OCI-LY7 (cell line): ENCODE data around the gene C1QL1. TPM values are rescaled to one million over a fixed set of nuclear protein-coding genes. Genes with fewer than 3 reads are reported as not detected.

Experiments used
- BruUV-seq: library from RNA; stranded (reverse); fragments of 400-500 nt; replicated peaks from 2 replicates; lab custom pipeline; 2021; lab: Mats Ljungman, UMichigan
- CTCF ChIA-PET: fragments of 300-600 bp; sonication (Branson Sonifier 250); formaldehyde crosslinking; loops from one replicate; lab custom pipeline; 2022; ENCODE audit warnings: antibody characterized with exemption; ENCODE audit not compliant: unreplicated experiment; lab: Charles Lee
- POLR2A ChIA-PET: fragments of 300-600 bp; sonication (Branson Sonifier 250); formaldehyde crosslinking; loops from one replicate; lab custom pipeline; 2022; ENCODE audit warnings: antibody characterized with exemption; lab: Charles Lee
- DNase-seq: peaks from one replicate; pipeline ENCODE4 v3.0.0-alpha.2; 2015; ENCODE audit warnings: low spot score
- H2AFZ ChIP-seq: fragments of 200-600 bp; sonication (generic), shearing (Covaris generic); 2 replicates; pipeline ENCODE4 v1.6.1; 2014; ENCODE audit warnings: mild to moderate bottlenecking, antibody characterized with exemption, low read length, moderate library complexity
- H3K27ac ChIP-seq: fragments of 200-600 bp; sonication (generic); 2 replicates; pipeline ENCODE4 v1.5.1; 2014; ENCODE audit warnings: mixed run types, low read depth, mild to moderate bottlenecking, moderate library complexity, low read length, inconsistent platforms; ENCODE audit not compliant: poor library complexity, severe bottlenecking
- H3K36me3 ChIP-seq: fragments of 200-600 bp; sonication (generic); 2 replicates; pipeline ENCODE4 v1.6.1; 2014; ENCODE audit warnings: mild to moderate bottlenecking, antibody characterized with exemption, low read length, moderate library complexity, mixed read lengths; ENCODE audit not compliant: insufficient read depth
- H3K4me1 ChIP-seq: fragments of 200-600 bp; sonication (generic); 2 replicates; pipeline ENCODE4 v1.5.1; 2014; ENCODE audit warnings: mild to moderate bottlenecking, low read length; ENCODE audit not compliant: insufficient read depth, poor library complexity, severe bottlenecking
- H3K4me2 ChIP-seq: fragments of 200-600 bp; sonication (generic); 2 replicates; pipeline ENCODE4 v1.6.1; 2014; ENCODE audit warnings: mild to moderate bottlenecking, low read length
- H3K4me3 ChIP-seq: fragments of 200-600 bp; sonication (generic); 2 replicates; pipeline ENCODE4 v1.5.1; 2014; ENCODE audit warnings: mild to moderate bottlenecking, low read depth, low read length; ENCODE audit not compliant: poor library complexity, severe bottlenecking
- H3K79me2 ChIP-seq: fragments of 200-600 bp; sonication (generic); 2 replicates; pipeline ENCODE4 v1.6.1; 2016; ENCODE audit warnings: low read depth, mild to moderate bottlenecking, low read length, moderate library complexity, mixed read lengths; ENCODE audit not compliant: insufficient read depth
- H3K9me2 ChIP-seq: fragments of 200-600 bp; sonication (generic); 2 replicates; pipeline ENCODE4 v1.6.1; 2016; ENCODE audit warnings: mild to moderate bottlenecking, low read length, mixed read lengths; ENCODE audit not compliant: insufficient read depth
- H3K9me3 ChIP-seq: fragments of 200-600 bp; sonication (generic); 2 replicates; pipeline ENCODE4 v1.6.1; 2014; ENCODE audit warnings: mild to moderate bottlenecking, mixed run types, low read length, mixed read lengths
- H4K20me1 ChIP-seq: fragments of 200-600 bp; sonication (generic); 2 replicates; pipeline ENCODE4 v1.6.1; 2014; ENCODE audit warnings: mild to moderate bottlenecking, antibody characterized with exemption, low read length, moderate library complexity, mixed read lengths; ENCODE audit not compliant: insufficient read depth
- CTCF ChIP-seq: fragments of 200-600 bp; sonication (generic); conservative IDR thresholded peaks from 2 replicates; pipeline ENCODE4 v1.5.1; 2014; ENCODE audit warnings: mild to moderate bottlenecking, antibody characterized with exemption, low read length, moderate library complexity, mixed read lengths
- EZH2phosphoT487 ChIP-seq: fragments of 200-600 bp; sonication (generic); IDR thresholded peaks from 2 replicates; pipeline ENCODE4 v1.6.1; 2018; ENCODE audit warnings: low read depth, borderline replicate concordance, mild to moderate bottlenecking, mixed run types, antibody characterized with exemption, low read length, moderate library complexity, mixed read lengths
- intact Hi-C: fragments of 100-400 bp; cut with micrococcal nuclease; formaldehyde crosslinking; loops from one replicate; pipeline ENCODE4 v1.10.0; 2022; ENCODE audit not compliant: unreplicated experiment
- total RNA-seq, 2 experiments: library from RNA; depleted of rRNA in 1 of 2; stranded (reverse); fragments of >200 nt in 1 of 2; shearing (Covaris generic) in 1 of 2; gene quantifications; 2 replicates each; pipeline ENCODE4 v1.2.3, GENCODE V29; 2014 to 2022

C1QL1 gene
- total RNA-seq, 2 experiments from 2014 or later: not detected

GRCh38 chr17:44989552-44990138 is 21.5 kb upstream of the C1QL1 start:
- H3K79me2 ChIP-seq: no peaks in the 10 kb centered on the region
- no peak overlapping the region for H3K27ac ChIP-seq
- BruUV-seq: no TSS peak
- H3K4me3 ChIP-seq: no peak overlapping the region
- CTCF ChIA-PET: no interaction called here
- no peaks in the 10 kb centered on the region for H3K9me3 ChIP-seq
- intact Hi-C loops: no loop called here
- no peak for DNase-seq
- H2AFZ ChIP-seq: no peak overlapping the region
- H3K4me2 ChIP-seq: no peak overlapping the region
- H4K20me1 ChIP-seq: no peaks in the 10 kb centered on the region
- no peaks in the 10 kb centered on the region for H3K9me2 ChIP-seq
- H3K36me3 ChIP-seq: no peaks in the 10 kb centered on the region
- POLR2A ChIA-PET: no interaction called here
- TF ChIP-seq EZH2phosphoT487 (no peak), CTCF (no peak)
- H3K4me1 ChIP-seq: no peaks in the 10 kb centered on the region

- TF ChIP-seq EZH2phosphoT487: no peak
- TF ChIP-seq CTCF: no peak
- H3K4me3 ChIP-seq: no peak overlapping the region
- no peaks in the 10 kb centered on the region for H3K9me2 ChIP-seq
- no TSS peak for BruUV-seq
- ChIA-PET POLR2A (no interaction called here), CTCF (interaction anchor here (0.6 kb wide), 1 partner anchor 74 kb away, joined by 3 read pairs; no protein-coding TSS in a partner anchor)
- no peaks in the 10 kb centered on the region for H3K4me1 ChIP-seq
- H3K79me2 ChIP-seq: no peaks in the 10 kb centered on the region
- no peak overlapping the region for H2AFZ ChIP-seq
- no peak overlapping the region for H3K27ac ChIP-seq
- no peaks in the 10 kb centered on the region for H4K20me1 ChIP-seq
- DNase-seq: no peak
- intact Hi-C loops: no loop called here
- no peaks in the 10 kb centered on the region for H3K36me3 ChIP-seq
- H3K4me2 ChIP-seq: no peak overlapping the region
- H3K9me3 ChIP-seq: no peaks in the 10 kb centered on the region
These were observed 20.2 kb upstream of the C1QL1 start for GRCh38 chr17:44988044-44988942.

- intact Hi-C loops: no loop called here
- Histone ChIP-seq H3K4me1 (no peaks in the 10 kb centered on the region), H3K9me2 (no peaks in the 10 kb centered on the region), H3K4me3 (no peak overlapping the region), H3K9me3 (no peaks in the 10 kb centered on the region), H2AFZ (no peak overlapping the region), H3K4me2 (no peak overlapping the region), H3K36me3 (no peaks in the 10 kb centered on the region), H4K20me1 (no peaks in the 10 kb centered on the region), H3K79me2 (no peaks in the 10 kb centered on the region), H3K27ac (no peak overlapping the region)
- POLR2A ChIA-PET: interaction anchor here (0.6 kb wide), 2 partner anchors 55 to 63 kb away, joined by 3 to 6 read pairs; no protein-coding TSS in a partner anchor
- CTCF ChIA-PET: no interaction called here
- no TSS peak for BruUV-seq
- DNase-seq: no peak
- TF ChIP-seq CTCF (no peak), EZH2phosphoT487 (no peak)
These were observed 15.5 kb upstream of the C1QL1 start for GRCh38 chr17:44983563-44983962.
